ENCODE results near the gene ERCC3. TPM values are rescaled to one million over a fixed set of nuclear protein-coding genes. Genes with fewer than 3 reads are reported as not detected.

The ERCC3 gene
- total RNA-seq, 1 donor from 2014 or later: 68.3 TPM

- H3K4me1 ChIP-seq: no peaks in the 10 kb centered on the region
These were observed 32.5 kb upstream of the ERCC3 start for GRCh38 chr2:127326289-127326945.

GRCh38 chr2:127324635-127325034 lies 30.7 kb upstream of the ERCC3 start:
- no peaks in the 10 kb centered on the region for H3K27me3 ChIP-seq
- H3K36me3 ChIP-seq: peaks cover 0 to 57% of the 10 kb centered on the region in 2 donors
- TF ChIP-seq CTCF (IDR thresholded peaks at IDR 0.05): peak; percentile 20 to 56 (median 28)
- no peak for TF ChIP-seq POLR2AphosphoS5 (IDR thresholded peaks at IDR 0.05; ENCODE audit: insufficient read depth in 1 of 2, low read depth in 1 of 2)
- TF ChIP-seq POLR2A (IDR thresholded peaks at IDR 0.05): no peak

More at GRCh38 chr2:127326289-127326945, 32.5 kb upstream of the ERCC3 start:
- Histone ChIP-seq H3K4me3 (no peak overlapping the region), H3K27ac (no peak overlapping the region), H3K27me3 (no peaks in the 10 kb centered on the region), H3K36me3 (peaks cover 0 to 47% of the 10 kb centered on the region in 2 donors), H3K9me3 (no peaks in the 10 kb centered on the region)
- intact Hi-C loops (cut with DNase I): no loop called here
- DNase-seq (ENCODE audit: extremely low spot score in 2 of 2): no peak
- TF ChIP-seq CTCF (IDR thresholded peaks at IDR 0.05) (no peak), POLR2A (IDR thresholded peaks at IDR 0.05) (no peak), POLR2AphosphoS5 (IDR thresholded peaks at IDR 0.05; ENCODE audit: insufficient read depth in 1 of 2, low read depth in 1 of 2) (no peak)

GRCh38 chr2:127321303-127321702 lies 27.4 kb upstream of the ERCC3 start:
- Histone ChIP-seq H3K27ac (no peak overlapping the region), H3K9me3 (no peaks in the 10 kb centered on the region), H3K27me3 (no peaks in the 10 kb centered on the region), H3K36me3 (peaks cover 0 to 75% of the 10 kb centered on the region in 2 donors), H3K4me1 (no peaks in the 10 kb centered on the region), H3K4me3 (no peak overlapping the region)
- TF ChIP-seq POLR2A (IDR thresholded peaks at IDR 0.05) (no peak), CTCF (IDR thresholded peaks at IDR 0.05) (no peak), POLR2AphosphoS5 (IDR thresholded peaks at IDR 0.05; ENCODE audit: insufficient read depth in 1 of 2, low read depth in 1 of 2) (no peak)
- no peak for DNase-seq (ENCODE audit: extremely low spot score in 2 of 2)
- intact Hi-C loops (cut with DNase I): loop anchor here (5.0 kb wide), 1 partner anchor 156 kb away; no protein-coding TSS in a partner anchor

More at GRCh38 chr2:127324635-127325034, 30.7 kb upstream of the ERCC3 start:
- intact Hi-C loops (cut with DNase I): loop anchor here (5.0 kb wide), 1 partner anchor 153 kb away; no protein-coding TSS in a partner anchor
- Histone ChIP-seq H3K27ac (no peak overlapping the region), H3K4me3 (no peak overlapping the region), H3K4me1 (no peaks in the 10 kb centered on the region), H3K9me3 (no peaks in the 10 kb centered on the region)
- DNase-seq (ENCODE audit: extremely low spot score in 2 of 2): no peak

GRCh38 chr2:127320586-127321275 lies 26.8 kb upstream of the ERCC3 start:
- no peak overlapping the region for H3K4me3 ChIP-seq
- DNase-seq (ENCODE audit: extremely low spot score in 2 of 2): no peak
- H3K27me3 ChIP-seq: no peaks in the 10 kb centered on the region
- intact Hi-C loops (cut with DNase I): loop anchor here (5.0 kb wide), 1 partner anchor 157 kb away; no protein-coding TSS in a partner anchor
- no peaks in the 10 kb centered on the region for H3K9me3 ChIP-seq
- TF ChIP-seq POLR2AphosphoS5 (IDR thresholded peaks at IDR 0.05; ENCODE audit: insufficient read depth in 1 of 2, low read depth in 1 of 2) (no peak), POLR2A (IDR thresholded peaks at IDR 0.05) (no peak)
- no peak overlapping the region for H3K27ac ChIP-seq
- no peaks in the 10 kb centered on the region for H3K4me1 ChIP-seq
- peaks cover 0 to 79% of the 10 kb centered on the region in 2 donors for H3K36me3 ChIP-seq

- no peaks in the 10 kb centered on the region for H3K9me3 ChIP-seq
- H3K27ac ChIP-seq: no peak overlapping the region
- no peaks in the 10 kb centered on the region for H3K27me3 ChIP-seq
- H3K36me3 ChIP-seq: peaks cover 0 to 78% of the 10 kb centered on the region in 2 donors
- H3K4me1 ChIP-seq: no peaks in the 10 kb centered on the region
- no peak overlapping the region for H3K4me3 ChIP-seq
- no peak for TF ChIP-seq POLR2A (IDR thresholded peaks at IDR 0.05)
- no peak for TF ChIP-seq CTCF (IDR thresholded peaks at IDR 0.05)
- no peak for TF ChIP-seq POLR2AphosphoS5 (IDR thresholded peaks at IDR 0.05; ENCODE audit: insufficient read depth in 1 of 2, low read depth in 1 of 2)
- no peak for DNase-seq (ENCODE audit: extremely low spot score in 2 of 2)
- intact Hi-C loops (cut with DNase I): loop anchor here (5.0 kb wide), 1 partner anchor 157 kb away; no protein-coding TSS in a partner anchor
These were observed 26.1 kb upstream of the ERCC3 start for GRCh38 chr2:127320067-127320466.
